Thyroid gland (tissue), 4 donors: ENCODE data around the gene DLL4. TPM values are rescaled to one million over a fixed set of nuclear protein-coding genes. Genes with fewer than 3 reads are reported as not detected.

Experiments used
- DNase-seq, 2 donors: peaks; one replicate each; pipeline ENCODE4 v3.0.0-alpha.2; 2019
- H3K27ac ChIP-seq, 3 donors: fragments of 200-600 bp; sonication (generic); 1 replicate in 2 of 3; 2 replicates in 1 of 3; pipeline ENCODE4 v1.5.1; 2016 to 2019; ENCODE audit warnings: mild to moderate bottlenecking in 1 of 3, moderate library complexity in 1 of 3
- H3K27me3 ChIP-seq: fragments of 200-600 bp; sonication (generic); one replicate; pipeline ENCODE4 v1.5.1; 2019
- H3K36me3 ChIP-seq, 2 donors: fragments of 200-600 bp; sonication (generic); one replicate each; pipeline ENCODE4 v1.5.1; 2016 to 2019
- H3K4me1 ChIP-seq, 2 donors: fragments of 200-600 bp; sonication (generic); one replicate each; pipeline ENCODE4 v1.5.1; 2017 to 2019
- H3K4me3 ChIP-seq, 3 donors: fragments of 200-600 bp; sonication (generic); replicated peaks in 1 of 3; 1 replicate in 2 of 3; 2 replicates in 1 of 3; pipeline ENCODE4 v1.5.1; 2016; ENCODE audit warnings: mild to moderate bottlenecking in 1 of 3
- H3K9me3 ChIP-seq: fragments of 200-600 bp; sonication (generic); one replicate; pipeline ENCODE4 v1.5.1; 2017
- POLR2A ChIP-seq, 2 donors: fragments of 450-650 bp; IDR thresholded peaks; one replicate each; pipeline ENCODE4 v1.6.1; 2017; ENCODE audit warnings: antibody characterized with exemption in 2 of 2, mild to moderate bottlenecking in 2 of 2, moderate library complexity in 1 of 2
- WGBS, 2 donors: methylation state at CpG; one replicate each; pipeline ENCODE4 v1.1.5; 2017; 5-methylcytosine and 5-hydroxymethylcytosine counted together
- intact Hi-C: fragments of 100-400 bp; cut with DNase I; formaldehyde crosslinking; loops from one replicate; pipeline ENCODE4 v1.15.1; 2023
- total RNA-seq, 4 donors: library from RNA; depleted of rRNA; stranded (reverse); fragments of >200 nt; gene quantifications; one replicate each; pipeline ENCODE4 v1.2.3, GENCODE V29; 2016
- TF ChIP-seq, protein P1 (sequence below), 6 experiments: fragments of 200-600 bp in 3 of 6; fragments of 450-650 bp in 3 of 6; sonication (generic) in 3 of 6; IDR thresholded peaks; one replicate each; pipeline ENCODE4 v1.5.1; 2016 to 2019; ENCODE audit warnings: antibody characterized with exemption in 6 of 6, mild to moderate bottlenecking in 2 of 6, inconsistent platforms in 1 of 6, moderate library complexity in 1 of 6

The DLL4 gene
- total RNA-seq, 4 donors from 2014 or later = 6.8 to 27.1 (median 10.8) TPM

DNA sequence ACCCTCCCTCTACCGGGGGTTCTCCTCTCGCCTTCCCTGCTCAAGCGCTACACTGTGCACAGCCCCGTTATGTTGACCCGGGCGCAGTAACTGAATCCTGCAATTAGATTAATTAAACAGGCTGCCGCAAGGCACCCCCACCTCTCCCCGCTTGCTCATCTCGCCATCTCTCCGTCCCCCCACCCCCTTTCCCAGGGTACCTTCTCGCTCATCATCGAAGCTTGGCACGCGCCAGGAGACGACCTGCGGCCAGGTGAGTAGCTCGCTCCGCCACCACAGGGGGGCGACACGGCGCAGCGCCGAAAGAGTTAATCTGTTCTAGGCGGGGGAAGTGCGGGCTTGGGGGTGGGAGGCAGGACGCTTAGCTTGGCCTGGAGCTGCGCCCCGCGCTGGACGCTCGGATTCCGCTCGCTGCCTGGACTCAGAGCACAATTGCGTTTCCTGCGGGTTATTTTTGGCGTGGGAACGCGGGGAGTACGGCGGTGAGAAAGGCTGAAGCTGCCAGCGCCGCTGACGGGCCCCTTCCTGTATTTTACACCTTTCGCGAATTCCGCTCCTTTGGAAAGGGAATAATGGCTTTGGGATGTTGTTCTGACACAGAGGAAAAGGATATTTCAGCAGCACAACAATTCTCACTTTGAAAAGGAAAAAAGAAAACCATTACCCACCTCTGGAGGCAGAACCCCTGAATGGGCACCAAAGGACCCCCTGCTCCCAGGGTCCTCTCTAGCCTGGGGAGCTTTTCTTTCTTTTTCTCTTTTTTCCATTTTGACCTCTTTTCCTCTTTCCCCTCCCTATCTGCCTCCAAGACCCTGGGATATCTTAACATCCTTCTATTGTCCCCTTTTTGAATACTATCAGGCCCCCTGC is 1.5 kb downstream of the DLL4 start:
- Histone ChIP-seq H3K27ac (peak overlapping the region in 2 of 3 donors; percentile 29 to 56), H3K4me1 (peaks cover 49 to 55% of the 10 kb centered on the region in 2 donors), H3K4me3 (peak overlapping the region in 1 of 3 donors; percentile 45), H3K27me3 (peaks cover 7% of the 10 kb centered on the region), H3K9me3 (no peaks in the 10 kb centered on the region), H3K36me3 (no peaks in the 10 kb centered on the region)
- intact Hi-C loops = no loop called here
- TF ChIP-seq, protein P1, sequence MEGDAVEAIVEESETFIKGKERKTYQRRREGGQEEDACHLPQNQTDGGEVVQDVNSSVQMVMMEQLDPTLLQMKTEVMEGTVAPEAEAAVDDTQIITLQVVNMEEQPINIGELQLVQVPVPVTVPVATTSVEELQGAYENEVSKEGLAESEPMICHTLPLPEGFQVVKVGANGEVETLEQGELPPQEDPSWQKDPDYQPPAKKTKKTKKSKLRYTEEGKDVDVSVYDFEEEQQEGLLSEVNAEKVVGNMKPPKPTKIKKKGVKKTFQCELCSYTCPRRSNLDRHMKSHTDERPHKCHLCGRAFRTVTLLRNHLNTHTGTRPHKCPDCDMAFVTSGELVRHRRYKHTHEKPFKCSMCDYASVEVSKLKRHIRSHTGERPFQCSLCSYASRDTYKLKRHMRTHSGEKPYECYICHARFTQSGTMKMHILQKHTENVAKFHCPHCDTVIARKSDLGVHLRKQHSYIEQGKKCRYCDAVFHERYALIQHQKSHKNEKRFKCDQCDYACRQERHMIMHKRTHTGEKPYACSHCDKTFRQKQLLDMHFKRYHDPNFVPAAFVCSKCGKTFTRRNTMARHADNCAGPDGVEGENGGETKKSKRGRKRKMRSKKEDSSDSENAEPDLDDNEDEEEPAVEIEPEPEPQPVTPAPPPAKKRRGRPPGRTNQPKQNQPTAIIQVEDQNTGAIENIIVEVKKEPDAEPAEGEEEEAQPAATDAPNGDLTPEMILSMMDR (IDR thresholded peaks at IDR 0.05) = peak; percentile 17 to 49 (median 30)
- no peak for TF ChIP-seq POLR2A (IDR thresholded peaks at IDR 0.05)
- WGBS, 2 donors = 2% methylated on average over 43 to 46 of the region's 46 CpGs
- DNase-seq = peak; percentile 48 to 56

DNA sequence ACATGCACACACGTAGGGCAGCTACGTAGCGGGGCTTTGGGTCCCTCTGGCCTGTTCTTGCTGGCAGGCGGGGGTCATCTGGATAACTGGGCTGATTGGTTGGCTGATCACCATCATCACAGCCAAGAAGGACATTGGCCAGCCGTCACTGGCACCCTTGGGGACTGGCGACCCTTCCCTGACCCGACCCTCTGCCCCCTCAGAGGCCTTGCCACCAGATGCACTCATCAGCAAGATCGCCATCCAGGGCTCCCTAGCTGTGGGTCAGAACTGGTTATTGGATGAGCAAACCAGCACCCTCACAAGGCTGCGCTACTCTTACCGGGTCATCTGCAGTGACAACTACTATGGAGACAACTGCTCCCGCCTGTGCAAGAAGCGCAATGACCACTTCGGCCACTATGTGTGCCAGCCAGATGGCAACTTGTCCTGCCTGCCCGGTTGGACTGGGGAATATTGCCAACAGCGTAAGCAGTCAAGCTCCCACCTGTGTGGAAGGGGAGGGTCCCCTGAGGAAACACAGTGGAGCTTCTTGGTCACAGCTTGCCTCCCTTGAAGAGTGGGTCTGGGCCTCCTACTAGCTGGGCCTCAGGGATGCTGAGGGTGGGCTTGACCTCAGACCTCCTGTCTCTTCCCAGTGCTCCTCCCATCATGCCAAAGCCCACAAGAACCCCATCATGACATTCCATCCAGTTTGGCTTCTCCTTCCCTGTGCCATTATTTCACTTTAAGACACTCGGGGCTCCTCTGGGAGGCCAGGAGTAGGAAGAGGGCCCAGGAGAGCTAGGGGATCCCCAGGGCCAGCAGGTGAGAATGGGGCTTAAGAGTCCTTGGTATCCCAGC is 2.4 kb downstream of the DLL4 start:
- H3K36me3 ChIP-seq = no peaks in the 10 kb centered on the region
- intact Hi-C loops = no loop called here
- H3K27me3 ChIP-seq = peaks cover 7% of the 10 kb centered on the region
- DNase-seq = no peak
- H3K27ac ChIP-seq = peak overlapping the region in 1 of 3 donors; percentile 56
- H3K4me3 ChIP-seq = peak overlapping the region in 1 of 3 donors; percentile 45
- no peak for TF ChIP-seq POLR2A (IDR thresholded peaks at IDR 0.05)
- TF ChIP-seq, protein P1 (IDR thresholded peaks at IDR 0.05) = no peak
- H3K4me1 ChIP-seq = peaks cover 40 to 46% of the 10 kb centered on the region in 2 donors
- H3K9me3 ChIP-seq = no peaks in the 10 kb centered on the region
- WGBS, 2 donors = 69 to 70% methylated on average over 15 to 16 of the region's 16 CpGs

DNA sequence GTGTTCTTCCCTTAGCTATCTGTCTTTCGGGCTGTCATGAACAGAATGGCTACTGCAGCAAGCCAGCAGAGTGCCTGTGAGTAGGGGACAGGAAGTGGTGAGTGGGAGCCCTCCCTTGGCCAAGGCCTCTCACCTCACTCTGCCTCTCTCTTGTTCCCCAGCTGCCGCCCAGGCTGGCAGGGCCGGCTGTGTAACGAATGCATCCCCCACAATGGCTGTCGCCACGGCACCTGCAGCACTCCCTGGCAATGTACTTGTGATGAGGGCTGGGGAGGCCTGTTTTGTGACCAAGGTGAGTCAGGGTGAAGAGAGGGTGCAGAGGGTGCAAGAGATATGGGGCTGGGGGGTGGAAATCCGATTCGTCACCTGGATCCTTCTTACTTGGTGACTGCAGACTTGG is 3.0 kb downstream of the DLL4 start:
- DNase-seq = no peak
- Histone ChIP-seq H3K4me1 (peaks cover 39 to 40% of the 10 kb centered on the region in 2 donors), H3K36me3 (no peaks in the 10 kb centered on the region), H3K27ac (no peak overlapping the region), H3K9me3 (no peaks in the 10 kb centered on the region), H3K27me3 (peaks cover 7% of the 10 kb centered on the region), H3K4me3 (peak overlapping the region in 1 of 3 donors; percentile 45)
- intact Hi-C loops = no loop called here
- no peak for TF ChIP-seq POLR2A (IDR thresholded peaks at IDR 0.05)
- TF ChIP-seq, protein P1 (IDR thresholded peaks at IDR 0.05) = no peak
- 74% methylated on average over 8 of the region's 8 CpGs for whole genome bisulfite sequencing, 2 donors

DNA sequence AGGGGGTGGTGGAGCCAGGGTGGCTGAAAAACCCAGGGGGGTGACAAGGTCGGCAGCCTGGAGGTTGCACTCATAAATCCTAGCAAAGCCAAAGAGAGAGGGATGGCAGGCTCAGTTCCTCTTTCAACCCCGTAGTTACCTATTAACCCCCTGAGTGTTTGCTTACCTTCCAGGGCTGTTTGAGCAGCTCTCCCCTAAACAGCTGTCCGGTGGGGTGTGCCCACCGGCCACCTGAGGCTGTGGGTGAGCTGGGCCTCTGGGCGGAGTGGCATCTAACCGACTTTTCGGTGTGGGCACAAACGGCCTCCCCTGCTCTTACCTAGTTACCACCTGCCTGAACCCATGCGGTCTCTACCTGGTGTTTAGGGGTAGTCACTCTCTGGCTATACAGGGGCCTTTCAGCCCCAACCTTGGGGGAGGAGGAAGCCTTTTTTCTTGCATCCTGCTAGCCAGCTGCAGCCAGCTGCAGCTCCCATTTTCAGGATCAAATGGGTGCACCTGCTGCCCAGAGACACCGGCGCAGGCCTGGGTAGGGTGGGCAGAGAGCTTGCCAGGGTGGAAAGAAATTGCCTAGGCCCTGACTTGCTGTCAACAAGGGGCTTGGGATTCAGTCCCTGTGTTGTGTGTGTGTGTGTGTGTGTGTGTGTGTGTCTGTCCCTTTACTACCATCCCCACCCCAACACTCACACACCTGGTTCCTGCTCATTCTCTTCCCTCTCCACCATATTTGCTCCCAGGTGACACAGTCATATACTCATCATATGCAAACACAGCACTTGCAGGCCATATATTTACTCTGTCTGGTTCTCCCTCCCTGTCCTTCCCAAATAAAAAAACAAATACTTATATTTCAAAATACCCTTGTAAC is 3.7 kb downstream of the DLL4 start:
- 67 to 71% methylated on average over 10 to 11 of the region's 11 CpGs for WGBS, 2 donors
- intact Hi-C loops = no loop called here
- H3K27me3 ChIP-seq = peaks cover 6% of the 10 kb centered on the region
- peak overlapping the region in 1 of 3 donors; percentile 45 for H3K4me3 ChIP-seq
- DNase-seq = no peak
- no peak overlapping the region for H3K27ac ChIP-seq
- H3K36me3 ChIP-seq = no peaks in the 10 kb centered on the region
- no peaks in the 10 kb centered on the region for H3K9me3 ChIP-seq
- peaks cover 32 to 34% of the 10 kb centered on the region in 2 donors for H3K4me1 ChIP-seq
- TF ChIP-seq, protein P1 (IDR thresholded peaks at IDR 0.05) = no peak
- TF ChIP-seq POLR2A (IDR thresholded peaks at IDR 0.05) = no peak
